Neural progenitor cell (in vitro differentiated cells): ENCODE results near the gene SPINK7. TPM values are rescaled to one million over a fixed set of nuclear protein-coding genes. Genes with fewer than 3 reads are reported as not detected.

ENCODE experiments used
- DNase-seq: peaks from one replicate; pipeline ENCODE4 v3.0.0-alpha.2; 2016; ENCODE audit warnings: low spot score
- H2AFZ ChIP-seq: fragments of 200-600 bp; sonication (generic); replicated peaks from 2 replicates; pipeline ENCODE4 v1.6.1; 2016; ENCODE audit warnings: antibody characterized with exemption
- H3F3A ChIP-seq: fragments of 200-600 bp; sonication (generic); 2 replicates; pipeline ENCODE4 v1.6.1; 2016; ENCODE audit warnings: antibody characterized with exemption, low read depth
- H3K27ac ChIP-seq: fragments of 200-600 bp; sonication (generic); 2 replicates; pipeline ENCODE4 v1.5.1; 2016; ENCODE audit warnings: mild to moderate bottlenecking
- H3K27me3 ChIP-seq: fragments of 200-600 bp; sonication (generic); 2 replicates; pipeline ENCODE4 v1.6.1; 2016; ENCODE audit warnings: mild to moderate bottlenecking, moderate library complexity
- H3K36me3 ChIP-seq: fragments of 200-600 bp; sonication (generic); 2 replicates; pipeline ENCODE4 v1.5.1; 2016
- H3K4me1 ChIP-seq: fragments of 200-600 bp; sonication (generic); 2 replicates; pipeline ENCODE4 v1.6.1; 2016; ENCODE audit warnings: mixed run types
- H3K4me2 ChIP-seq: fragments of 200-600 bp; sonication (generic); 2 replicates; pipeline ENCODE4 v1.6.1; 2016
- H3K4me3 ChIP-seq: fragments of 200-600 bp; sonication (generic); 2 replicates; pipeline ENCODE4 v1.5.1; 2016
- H3K79me2 ChIP-seq: fragments of 200-600 bp; sonication (generic); 2 replicates; pipeline ENCODE4 v1.6.1; 2016; ENCODE audit warnings: low read depth
- H3K9ac ChIP-seq: fragments of 200-600 bp; sonication (generic); 2 replicates; pipeline ENCODE4 v1.6.1; 2016
- H3K9me3 ChIP-seq: fragments of 200-600 bp; sonication (generic); 2 replicates; pipeline ENCODE4 v1.5.1; 2016; ENCODE audit warnings: low read depth
- H4K20me1 ChIP-seq: fragments of 200-600 bp; sonication (generic); 2 replicates; pipeline ENCODE4 v1.6.1; 2016; ENCODE audit warnings: low read depth
- H3K27ac Mint-ChIP-seq: 3 replicates; pipeline ENCODE4 v1.8.0; 2021; ENCODE audit warnings: mixed read lengths
- H3K27me3 Mint-ChIP-seq: 2 replicates; pipeline ENCODE4 v1.8.0; 2022; ENCODE audit warnings: low read depth, mild to moderate bottlenecking, inconsistent platforms, moderate library complexity, mixed read lengths; ENCODE audit not compliant: insufficient read depth
- H3K36me3 Mint-ChIP-seq: 3 replicates; pipeline ENCODE4 v1.8.0; 2021; ENCODE audit warnings: mixed read lengths
- H3K4me1 Mint-ChIP-seq: 3 replicates; pipeline ENCODE4 v1.8.0; 2021; ENCODE audit warnings: mixed read lengths
- H3K4me3 Mint-ChIP-seq: 3 replicates; pipeline ENCODE4 v1.8.0; 2021; ENCODE audit warnings: mild to moderate bottlenecking, moderate library complexity, mixed read lengths
- H3K9me3 Mint-ChIP-seq: 3 replicates; pipeline ENCODE4 v1.8.0; 2020; ENCODE audit warnings: mixed read lengths
- CTCF ChIP-seq: fragments of 200-600 bp; sonication (generic); IDR thresholded peaks from 2 replicates; pipeline ENCODE4 v1.5.1; 2017; ENCODE audit warnings: antibody characterized with exemption, mild to moderate bottlenecking
- EZH2 ChIP-seq: fragments of 200-600 bp; sonication (generic); IDR thresholded peaks from 2 replicates; pipeline ENCODE4 v1.6.1; 2017; ENCODE audit warnings: antibody characterized with exemption, mild to moderate bottlenecking, moderate library complexity
- EZH2phosphoT487 ChIP-seq: fragments of 200-600 bp; sonication (generic); IDR thresholded peaks from 2 replicates; pipeline ENCODE4 v1.6.1; 2017; ENCODE audit warnings: antibody characterized with exemption
- total RNA-seq: library from RNA; depleted of rRNA; stranded (reverse); fragments of >200 nt; gene quantifications from 2 replicates; pipeline ENCODE4 v1.2.3, GENCODE V29; 2015; ENCODE audit warnings: low replicate concordance

The SPINK7 gene
- total RNA-seq, 1 donor from 2014 or later: not detected

GRCh38 chr5:148309019-148309418, 3.2 kb upstream of the SPINK7 start:
- no peaks in the 10 kb centered on the region for H3K79me2 ChIP-seq
- H3K9me3 ChIP-seq: no peaks in the 10 kb centered on the region
- TF ChIP-seq EZH2phosphoT487 (no peak), EZH2 (no peak), CTCF (no peak)
- no peak for DNase-seq
- H3K9me3 Mint-ChIP-seq: peaks cover 8% of the 10 kb centered on the region
- peaks cover 3% of the 10 kb centered on the region for H3K4me1 Mint-ChIP-seq
- no peaks in the 10 kb centered on the region for H3K36me3 ChIP-seq
- H2AFZ ChIP-seq: no peak overlapping the region
- H3K36me3 Mint-ChIP-seq: no peaks in the 10 kb centered on the region
- H3K27me3 ChIP-seq: no peaks in the 10 kb centered on the region
- no peak overlapping the region for H3K4me3 Mint-ChIP-seq
- no peak overlapping the region for H3K27ac ChIP-seq
- H3K9ac ChIP-seq: no peak overlapping the region
- no peak overlapping the region for H3K4me2 ChIP-seq
- no peak overlapping the region for H3K4me3 ChIP-seq
- peaks cover 5% of the 10 kb centered on the region for H3K4me1 ChIP-seq
- no peak overlapping the region for H3K27ac Mint-ChIP-seq
- no peaks in the 10 kb centered on the region for H3K27me3 Mint-ChIP-seq
- H4K20me1 ChIP-seq: no peaks in the 10 kb centered on the region
- no peaks in the 10 kb centered on the region for H3F3A ChIP-seq

GRCh38 chr5:148309746-148310145, 2.5 kb upstream of the SPINK7 start:
- no peaks in the 10 kb centered on the region for H3K27me3 Mint-ChIP-seq
- Histone ChIP-seq H2AFZ (no peak overlapping the region), H3K9ac (no peak overlapping the region), H3K9me3 (no peaks in the 10 kb centered on the region), H3K4me3 (no peak overlapping the region), H3F3A (no peaks in the 10 kb centered on the region), H3K27ac (no peak overlapping the region), H3K4me1 (peaks cover 7% of the 10 kb centered on the region), H3K4me2 (no peak overlapping the region), H3K27me3 (no peaks in the 10 kb centered on the region), H3K79me2 (no peaks in the 10 kb centered on the region), H3K36me3 (no peaks in the 10 kb centered on the region), H4K20me1 (no peaks in the 10 kb centered on the region)
- peaks cover 8% of the 10 kb centered on the region for H3K9me3 Mint-ChIP-seq
- DNase-seq: no peak
- H3K27ac Mint-ChIP-seq: no peak overlapping the region
- H3K36me3 Mint-ChIP-seq: no peaks in the 10 kb centered on the region
- no peak overlapping the region for H3K4me3 Mint-ChIP-seq
- no peak for TF ChIP-seq EZH2phosphoT487
- TF ChIP-seq EZH2: no peak
- no peak for TF ChIP-seq CTCF
- H3K4me1 Mint-ChIP-seq: peaks cover 3% of the 10 kb centered on the region

DNA sequence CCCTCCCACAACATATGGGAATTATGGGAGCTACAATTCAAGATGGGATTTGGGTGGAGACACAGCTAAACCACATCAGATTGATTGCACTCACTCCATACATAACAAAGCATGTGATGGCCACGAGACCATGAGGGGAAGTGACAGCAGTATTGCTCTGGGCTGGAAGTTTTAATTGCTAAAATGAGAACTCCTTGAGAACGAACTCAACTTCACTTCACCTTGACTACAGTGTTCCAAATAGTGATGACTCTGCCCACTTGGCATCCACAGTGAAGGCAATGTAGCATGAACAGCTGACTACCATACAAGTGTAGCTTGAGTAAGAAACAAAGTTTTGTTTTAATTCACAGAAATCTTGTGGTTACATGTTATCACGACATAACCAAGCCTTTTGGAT, 739 bp upstream of the SPINK7 start:
- Histone ChIP-seq H3K27me3 (no peaks in the 10 kb centered on the region), H3K27ac (no peak overlapping the region), H3K36me3 (no peaks in the 10 kb centered on the region), H2AFZ (no peak overlapping the region), H3K4me1 (peaks cover 7% of the 10 kb centered on the region), H3K4me2 (no peak overlapping the region), H3K4me3 (no peak overlapping the region), H3K79me2 (no peaks in the 10 kb centered on the region), H3K9me3 (no peaks in the 10 kb centered on the region), H4K20me1 (no peaks in the 10 kb centered on the region), H3K9ac (no peak overlapping the region), H3F3A (no peaks in the 10 kb centered on the region)
- no peak for DNase-seq
- no peaks in the 10 kb centered on the region for H3K36me3 Mint-ChIP-seq
- no peak overlapping the region for H3K4me3 Mint-ChIP-seq
- no peak overlapping the region for H3K27ac Mint-ChIP-seq
- H3K9me3 Mint-ChIP-seq: peaks cover 8% of the 10 kb centered on the region
- no peaks in the 10 kb centered on the region for H3K27me3 Mint-ChIP-seq
- TF ChIP-seq EZH2phosphoT487 (no peak), EZH2 (no peak)
- H3K4me1 Mint-ChIP-seq: no peaks in the 10 kb centered on the region

- no peak for TF ChIP-seq CTCF
- no peak for TF ChIP-seq EZH2phosphoT487
- no peak for TF ChIP-seq EZH2
- Histone ChIP-seq H2AFZ (no peak overlapping the region), H3K4me1 (peaks cover 7% of the 10 kb centered on the region), H3K27ac (no peak overlapping the region), H3K4me3 (no peak overlapping the region), H3K36me3 (no peaks in the 10 kb centered on the region), H3K9ac (no peak overlapping the region), H3K4me2 (no peak overlapping the region), H3K27me3 (no peaks in the 10 kb centered on the region), H3K9me3 (no peaks in the 10 kb centered on the region), H3F3A (no peaks in the 10 kb centered on the region), H4K20me1 (no peaks in the 10 kb centered on the region), H3K79me2 (no peaks in the 10 kb centered on the region)
- no peaks in the 10 kb centered on the region for H3K27me3 Mint-ChIP-seq
- H3K4me3 Mint-ChIP-seq: no peak overlapping the region
- no peaks in the 10 kb centered on the region for H3K36me3 Mint-ChIP-seq
- H3K27ac Mint-ChIP-seq: no peak overlapping the region
- H3K9me3 Mint-ChIP-seq: peaks cover 3% of the 10 kb centered on the region
- no peaks in the 10 kb centered on the region for H3K4me1 Mint-ChIP-seq
- DNase-seq: no peak
Observed at GRCh38 chr5:148314187-148314586, 2.0 kb downstream of the SPINK7 start.
